Glutamatergic neuron (in vitro differentiated cells): ENCODE measurements around the gene TPRN. TPM values are rescaled to one million over a fixed set of nuclear protein-coding genes. Genes with fewer than 3 reads are reported as not detected.

Experiments
- DNase-seq: peaks from one replicate; pipeline ENCODE4 v3.0.0; 2022
- H3K27ac Mint-ChIP-seq: one replicate; pipeline ENCODE4 v1.8.0; 2020; ENCODE audit warnings: mild to moderate bottlenecking, mixed read lengths, inconsistent platforms; ENCODE audit not compliant: unreplicated experiment
- H3K27me3 Mint-ChIP-seq: one replicate; pipeline ENCODE4 v1.8.0; 2020; ENCODE audit warnings: mild to moderate bottlenecking, moderate library complexity, mixed read lengths, inconsistent platforms; ENCODE audit not compliant: unreplicated experiment
- H3K36me3 Mint-ChIP-seq: one replicate; pipeline ENCODE4 v1.8.0; 2020; ENCODE audit warnings: mild to moderate bottlenecking, mixed read lengths, inconsistent platforms; ENCODE audit not compliant: unreplicated experiment
- H3K4me1 Mint-ChIP-seq: one replicate; pipeline ENCODE4 v1.8.0; 2020; ENCODE audit warnings: mild to moderate bottlenecking, low read depth, mixed read lengths, inconsistent platforms; ENCODE audit not compliant: unreplicated experiment
- H3K4me3 Mint-ChIP-seq: one replicate; pipeline ENCODE4 v1.8.0; 2020; ENCODE audit warnings: mild to moderate bottlenecking, mixed read lengths, inconsistent platforms; ENCODE audit not compliant: unreplicated experiment
- H3K9me3 Mint-ChIP-seq: one replicate; pipeline ENCODE4 v1.8.0; 2020; ENCODE audit warnings: mild to moderate bottlenecking, moderate library complexity, mixed read lengths, inconsistent platforms; ENCODE audit not compliant: unreplicated experiment
- CTCF ChIP-seq: fragments of 200-600 bp; sonication (generic); IDR thresholded peaks from one replicate; pipeline ENCODE4 v1.5.0; 2021; ENCODE audit not compliant: partially characterized antibody, unreplicated experiment
- total RNA-seq: library from RNA; stranded (reverse); fragmentation: NEBNext Ultra II Directional; extraction: Animal tissue kit (Norgen Biotek cat#: 25700); gene quantifications from one replicate; pipeline ENCODE4 v1.2.1, GENCODE V29; 2021; ENCODE audit not compliant: unreplicated experiment

The TPRN gene
- total RNA-seq, 1 donor from 2014 or later: 9.6 TPM

DNA sequence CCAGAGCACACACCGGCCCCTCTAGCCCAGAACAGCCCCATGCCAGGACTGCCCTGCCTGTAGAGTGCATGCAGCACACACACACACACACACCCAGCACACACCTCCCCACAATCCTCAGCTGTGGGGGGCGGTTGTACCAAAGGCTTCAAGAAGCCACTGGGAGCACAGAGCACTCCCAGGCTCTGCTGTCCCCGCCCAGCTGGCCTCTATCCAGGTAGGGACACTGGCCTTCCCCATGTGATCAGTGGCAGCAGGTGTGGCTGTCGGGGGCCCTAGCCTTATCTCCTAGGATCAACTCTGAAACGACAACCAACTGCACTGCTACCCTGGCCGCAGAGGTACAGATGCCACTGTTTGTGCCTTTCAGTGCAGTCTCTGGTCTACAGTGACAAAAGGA, 14.2 kb downstream of the TPRN start:
- Mint-ChIP-seq H3K27me3 (peaks cover 4% of the 10 kb centered on the region), H3K27ac (no peak overlapping the region), H3K9me3 (peaks cover 13% of the 10 kb centered on the region), H3K36me3 (no peaks in the 10 kb centered on the region), H3K4me1 (peaks cover 4% of the 10 kb centered on the region), H3K4me3 (peak overlapping the region; percentile 92)
- no peak for DNase-seq
- TF ChIP-seq CTCF: no peak

DNA sequence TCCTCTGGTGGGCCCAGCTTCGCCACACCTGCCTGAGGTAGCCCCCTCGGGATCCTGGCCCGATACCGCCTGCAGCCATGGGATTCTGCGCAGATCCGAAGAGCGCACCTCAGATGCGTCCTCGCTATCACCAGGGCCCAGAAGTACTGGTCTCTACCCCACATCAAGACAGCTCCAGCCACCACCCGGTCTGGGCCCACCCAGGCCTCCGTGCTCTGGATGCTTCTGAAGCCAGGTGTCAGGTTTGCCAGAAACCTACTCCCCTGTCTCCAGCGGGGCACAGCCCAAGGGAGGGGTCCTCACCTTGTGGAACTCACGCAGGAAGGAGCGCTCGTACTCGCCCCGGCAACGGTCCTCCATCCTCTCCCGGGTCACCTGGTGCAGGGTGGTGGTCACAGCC, 14.6 kb downstream of the TPRN start:
- no peak for DNase-seq
- Mint-ChIP-seq H3K4me3 (no peak overlapping the region), H3K27ac (no peak overlapping the region), H3K27me3 (peaks cover 4% of the 10 kb centered on the region), H3K9me3 (peaks cover 13% of the 10 kb centered on the region), H3K4me1 (peaks cover 4% of the 10 kb centered on the region), H3K36me3 (no peaks in the 10 kb centered on the region)
- TF ChIP-seq CTCF: no peak

GRCh38 chr9:137184881-137185660, 15.5 kb downstream of the TPRN start:
- no peak for DNase-seq
- peaks cover 4% of the 10 kb centered on the region for H3K27me3 Mint-ChIP-seq
- no peak for TF ChIP-seq CTCF
- no peak overlapping the region for H3K27ac Mint-ChIP-seq
- no peak overlapping the region for H3K4me3 Mint-ChIP-seq
- peaks cover 13% of the 10 kb centered on the region for H3K9me3 Mint-ChIP-seq
- H3K36me3 Mint-ChIP-seq: no peaks in the 10 kb centered on the region
- H3K4me1 Mint-ChIP-seq: peaks cover 4% of the 10 kb centered on the region

DNA sequence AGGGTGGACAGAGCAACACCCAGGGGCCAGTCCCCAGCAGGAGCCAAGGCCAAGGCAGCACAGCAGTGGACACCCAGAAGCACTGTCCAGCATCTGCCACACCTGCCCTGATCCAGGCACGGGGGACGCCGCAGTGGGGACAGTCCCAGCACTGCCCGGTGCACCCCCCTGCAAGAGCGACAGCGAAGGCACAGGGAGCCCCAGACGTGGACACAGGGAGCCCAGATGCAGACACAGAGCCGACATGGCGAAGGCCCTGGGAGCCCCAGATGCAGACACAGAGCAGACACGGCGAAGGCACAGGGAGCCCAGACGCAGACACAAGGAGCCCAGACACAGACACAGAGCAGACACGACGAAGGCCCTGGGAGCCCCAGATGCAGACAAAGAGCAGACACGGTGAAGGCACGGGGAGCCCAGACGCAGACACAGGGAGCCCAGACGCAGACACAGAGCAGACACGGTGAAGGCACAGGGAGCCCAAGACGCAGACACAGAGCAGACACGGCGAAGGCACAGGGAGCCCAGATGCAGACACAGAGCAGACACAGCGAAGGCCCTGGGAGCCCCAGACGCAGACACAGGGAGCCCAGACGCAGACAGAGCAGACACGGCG, 16.5 kb downstream of the TPRN start:
- Mint-ChIP-seq H3K4me1 (peaks cover 2% of the 10 kb centered on the region), H3K36me3 (no peaks in the 10 kb centered on the region), H3K27ac (no peak overlapping the region), H3K27me3 (peaks cover 4% of the 10 kb centered on the region), H3K9me3 (peaks cover 11% of the 10 kb centered on the region), H3K4me3 (no peak overlapping the region)
- DNase-seq: no peak
- TF ChIP-seq CTCF: no peak

DNA sequence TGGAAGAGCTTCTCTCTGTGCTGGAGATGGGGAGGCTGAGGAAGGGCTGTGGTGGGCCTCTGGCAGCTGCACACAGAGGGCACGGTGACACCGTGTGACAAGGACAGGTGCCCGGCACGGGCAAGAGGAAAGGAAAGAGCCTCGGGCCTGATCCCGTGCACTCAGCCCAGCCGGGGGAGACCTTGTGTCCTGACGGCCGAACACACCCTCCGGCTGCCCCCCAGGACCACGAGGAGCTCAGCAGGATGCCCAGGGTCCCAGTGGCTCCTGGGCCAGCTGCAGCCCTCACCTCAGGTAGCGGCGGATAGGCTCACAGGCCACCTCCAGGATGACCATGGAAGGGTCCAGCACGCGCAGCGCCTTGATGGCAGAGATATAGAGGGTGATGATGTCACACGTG, 17.7 kb downstream of the TPRN start:
- H3K27me3 Mint-ChIP-seq: peaks cover 3% of the 10 kb centered on the region
- H3K4me1 Mint-ChIP-seq: peaks cover 2% of the 10 kb centered on the region
- no peak for DNase-seq
- no peak overlapping the region for H3K4me3 Mint-ChIP-seq
- H3K36me3 Mint-ChIP-seq: no peaks in the 10 kb centered on the region
- H3K9me3 Mint-ChIP-seq: peaks cover 9% of the 10 kb centered on the region
- no peak for TF ChIP-seq CTCF
- H3K27ac Mint-ChIP-seq: no peak overlapping the region
